SK-N-MC (cell line): ENCODE data around the gene SLC29A1.
A peak's percentile ranks its signal among the peaks of the same experiment; 100 is the strongest.

Experiments
- DNase-seq: peaks from one replicate; pipeline ENCODE4 v3.0.0-alpha.2; 2011; ENCODE audit warnings: low read depth, low spot score
- H3K27ac ChIP-seq: fragments of 200-600 bp; sonication (generic); 2 replicates; pipeline ENCODE4 v1.5.1; 2016; ENCODE audit warnings: mixed run types
- H3K36me3 ChIP-seq: fragments of 200-600 bp; sonication (generic); 2 replicates; pipeline ENCODE4 v1.6.1; 2017; ENCODE audit warnings: antibody characterized with exemption, low read length, mixed read lengths; ENCODE audit not compliant: insufficient read depth
- H3K4me3 ChIP-seq: fragments of 200-600 bp; sonication (generic); 2 replicates; pipeline ENCODE4 v1.5.1; 2016
- H3K9ac ChIP-seq: fragments of 200-600 bp; sonication (generic); 2 replicates; pipeline ENCODE4 v1.8.0; 2017; ENCODE audit warnings: mixed run types, mixed read lengths; ENCODE audit not compliant: insufficient read length
- H3K9me3 ChIP-seq: fragments of 200-600 bp; sonication (generic); 2 replicates; pipeline ENCODE4 v1.6.1; 2017; ENCODE audit warnings: low read depth, mild to moderate bottlenecking, antibody characterized with exemption, low read length, moderate library complexity, mixed read lengths
- EZH2 ChIP-seq: fragments of 200-600 bp; sonication (generic); IDR thresholded peaks from one replicate; pipeline ENCODE4 v1.6.1; 2017; ENCODE audit warnings: antibody characterized with exemption
- FOXP2 ChIP-seq: optimal IDR thresholded peaks from 2 replicates; pipeline ENCODE3; 2011; ENCODE audit warnings: mild to moderate bottlenecking, moderate library complexity; ENCODE audit not compliant: insufficient read depth; ENCODE audit errors: extremely low read length, control extremely low read depth
- POLR2AphosphoS5 ChIP-seq: IDR thresholded peaks from 2 replicates; pipeline ENCODE4 v1.6.1; 2012; ENCODE audit warnings: mild to moderate bottlenecking, low read depth, low read length, borderline replicate concordance

The SLC29A1 gene

DNA sequence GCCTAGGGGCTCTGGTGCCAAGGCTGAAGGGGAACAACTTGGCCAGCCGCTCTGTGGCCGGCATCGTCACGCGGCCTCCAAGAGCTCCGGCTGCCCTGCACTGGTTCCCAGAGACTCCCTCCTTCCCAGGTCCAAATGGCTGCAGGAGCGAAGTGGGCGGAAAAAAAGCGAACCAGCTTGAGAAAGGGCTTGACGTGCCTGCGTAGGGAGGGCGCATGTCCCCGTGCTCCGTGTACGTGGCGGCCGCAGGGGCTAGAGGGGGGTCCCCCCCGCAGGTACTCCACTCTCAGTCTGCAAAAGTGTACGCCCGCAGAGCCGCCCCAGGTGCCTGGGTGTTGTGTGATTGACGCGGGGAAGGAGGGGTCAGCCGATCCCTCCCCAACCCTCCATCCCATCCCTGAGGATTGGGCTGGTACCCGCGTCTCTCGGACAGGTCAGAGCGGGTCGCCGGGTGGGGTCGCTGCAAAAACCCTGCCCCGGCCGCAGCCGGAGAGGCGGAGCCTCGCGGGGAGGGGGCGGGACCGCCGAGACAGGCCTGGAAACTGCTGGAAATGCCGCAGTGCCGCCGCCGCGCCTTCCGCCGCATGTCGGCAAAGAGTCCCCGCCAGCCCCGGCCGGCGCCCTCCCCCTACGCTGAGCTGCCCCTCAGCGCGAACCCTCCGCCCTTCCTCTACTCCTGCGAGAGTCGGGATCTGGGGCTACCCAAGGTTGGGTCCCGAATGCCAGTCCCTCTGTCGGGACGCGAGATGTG is 22.7 kb downstream of the SLC29A1 start:
- TF ChIP-seq EZH2 (no peak), FOXP2 (no peak), POLR2AphosphoS5 (no peak)
- Histone ChIP-seq H3K4me3 (peak overlapping the region; percentile 100), H3K36me3 (peaks cover 35% of the 10 kb centered on the region), H3K9ac (peak overlapping the region; percentile 100), H3K9me3 (no peaks in the 10 kb centered on the region), H3K27ac (0 out of 2 replicates have a peak overlapping the region, but pooled peaks have one; percentile 52)
- DNase-seq, result no peak

DNA sequence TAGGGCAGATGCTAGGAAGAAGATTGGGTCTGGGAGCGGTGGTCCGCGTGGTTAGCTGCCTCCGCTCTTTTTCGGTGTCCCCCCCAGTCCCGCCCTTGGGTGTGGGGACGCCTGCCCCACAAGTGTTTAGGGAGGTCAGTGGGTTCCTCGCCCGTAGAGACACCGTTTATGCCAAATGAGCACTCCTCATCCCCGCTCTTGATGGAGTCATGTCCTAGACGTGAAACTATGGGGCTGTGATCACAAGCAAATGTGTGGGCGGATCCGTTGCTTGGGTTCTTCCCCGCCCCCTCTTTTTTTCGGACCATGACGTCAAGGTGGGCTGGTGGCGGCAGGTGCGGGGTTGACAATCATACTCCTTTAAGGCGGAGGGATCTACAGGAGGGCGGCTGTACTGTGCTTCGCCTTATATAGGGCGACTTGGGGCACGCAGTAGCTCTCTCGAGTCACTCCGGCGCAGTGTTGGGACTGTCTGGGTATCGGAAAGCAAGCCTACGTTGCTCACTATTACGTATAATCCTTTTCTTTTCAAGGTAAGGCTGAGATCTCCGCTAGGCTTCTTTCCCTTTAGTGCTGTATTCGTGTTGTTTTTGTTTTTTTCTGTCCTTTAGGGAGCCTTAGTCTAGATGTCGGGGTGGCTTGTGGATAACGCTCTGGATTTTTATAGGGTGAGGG is 23.4 kb downstream of the SLC29A1 start, which contains the start of gene HSP90AB1:
TSS of gene HSP90AB1 (plus strand) at position 439 of the 675 bp plus-strand sequence. CDS start 1,529 bp downstream, outside the sequence.
- Histone ChIP-seq H3K4me3 (peak within 1 kb of the TSS; percentile 100), H3K9ac (peak within 1 kb of the TSS; percentile 100)

GRCh38 chr6:44247338-44248302 is 24.2 kb downstream of the SLC29A1 start:
- TF ChIP-seq FOXP2, result no peak
- peak overlapping the region; percentile 89 for H3K27ac ChIP-seq
- no peaks in the 10 kb centered on the region for H3K9me3 ChIP-seq
- peak overlapping the region; percentile 100 for H3K9ac ChIP-seq
- peaks cover 50% of the 10 kb centered on the region for H3K36me3 ChIP-seq
- no peak for DNase-seq
- H3K4me3 ChIP-seq, result peak overlapping the region; percentile 100

More for the DNA sequence above, 23.4 kb downstream of the SLC29A1 start, which contains the start of gene HSP90AB1:
- peak within 1 kb of the TSS; percentile 89 for H3K27ac ChIP-seq
- peaks cover 42% of the 10 kb centered on the region for H3K36me3 ChIP-seq
- peak; percentile 96 for DNase-seq
- no peaks in the 10 kb centered on the region for H3K9me3 ChIP-seq
- peak; percentile 100 for TF ChIP-seq POLR2AphosphoS5
- no peak for TF ChIP-seq EZH2
- TF ChIP-seq FOXP2, result no peak

- H3K9me3 ChIP-seq, result no peaks in the 10 kb centered on the region
- peak overlapping the region; percentile 100 for H3K9ac ChIP-seq
- peak overlapping the region; percentile 100 for H3K4me3 ChIP-seq
- peak overlapping the region; percentile 89; the same call in 1 of the 2 replicates for H3K27ac ChIP-seq
- H3K36me3 ChIP-seq, result peaks cover 60% of the 10 kb centered on the region
- DNase-seq, result no peak
- TF ChIP-seq POLR2AphosphoS5, result no peak
- TF ChIP-seq EZH2, result no peak
- no peak for TF ChIP-seq FOXP2
Measured at GRCh38 chr6:44248579-44248978, 25.2 kb downstream of the SLC29A1 start.

DNA sequence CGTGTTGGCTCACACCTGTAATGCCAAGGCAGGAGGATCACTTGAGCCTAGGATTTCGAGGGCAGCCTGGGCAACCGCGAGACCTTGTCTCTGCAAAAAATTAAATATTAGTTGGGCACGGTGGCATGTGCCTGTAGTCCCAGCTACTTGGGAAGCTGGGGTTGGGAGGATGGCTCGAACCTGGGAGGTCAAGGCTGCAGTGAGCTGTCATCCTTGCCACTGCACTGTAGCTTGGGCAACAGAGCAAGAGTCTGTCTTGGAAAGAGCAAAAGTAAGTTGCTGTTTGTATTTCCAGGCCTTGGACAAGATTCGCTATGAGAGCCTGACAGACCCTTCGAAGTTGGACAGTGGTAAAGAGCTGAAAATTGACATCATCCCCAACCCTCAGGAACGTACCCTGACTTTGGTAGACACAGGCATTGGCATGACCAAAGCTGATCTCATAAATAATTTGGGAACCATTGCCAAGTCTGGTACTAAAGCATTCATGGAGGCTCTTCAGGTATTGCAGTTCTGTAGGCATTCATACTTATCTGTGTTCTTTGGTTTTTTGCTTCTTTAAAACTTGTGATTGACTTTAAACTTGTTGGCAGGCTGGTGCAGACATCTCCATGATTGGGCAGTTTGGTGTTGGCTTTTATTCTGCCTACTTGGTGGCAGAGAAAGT is 25.8 kb downstream of the SLC29A1 start:
- Histone ChIP-seq H3K9me3 (no peaks in the 10 kb centered on the region), H3K4me3 (peak overlapping the region; percentile 100), H3K27ac (peak overlapping the region; percentile 89; the same call in 1 of the 2 replicates), H3K36me3 (peaks cover 66% of the 10 kb centered on the region), H3K9ac (peak overlapping the region; percentile 100)
- no peak for TF ChIP-seq POLR2AphosphoS5
- no peak for TF ChIP-seq EZH2
- no peak for TF ChIP-seq FOXP2
- no peak for DNase-seq

- TF ChIP-seq POLR2AphosphoS5 (peak; percentile 8; the same call in 1 of the 2 replicates), EZH2 (no peak)
- Histone ChIP-seq H3K9me3 (no peaks in the 10 kb centered on the region), H3K27ac (peak overlapping the region; percentile 89), H3K36me3 (peaks cover 76% of the 10 kb centered on the region), H3K9ac (peak overlapping the region; percentile 100), H3K4me3 (no peak overlapping the region)
- no peak for DNase-seq
Measured at GRCh38 chr6:44250067-44250717, 26.8 kb downstream of the SLC29A1 start.

DNA sequence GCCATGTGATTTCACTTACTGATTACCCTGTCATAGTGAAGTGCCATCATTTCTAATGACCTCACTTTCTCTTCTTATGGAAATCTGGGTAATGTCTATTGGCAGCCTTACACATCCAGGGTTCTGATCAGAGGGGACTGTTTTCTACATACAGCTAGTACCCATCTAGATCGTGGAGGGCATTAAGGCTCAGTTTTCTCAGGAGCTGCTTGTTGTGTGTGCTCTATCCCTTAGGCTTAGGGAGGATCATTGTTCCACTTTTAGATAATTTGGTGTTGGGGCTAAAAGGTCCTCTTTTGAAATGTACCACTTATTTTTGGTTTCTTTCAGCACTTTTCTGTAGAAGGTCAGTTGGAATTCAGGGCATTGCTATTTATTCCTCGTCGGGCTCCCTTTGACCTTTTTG is 27.3 kb downstream of the SLC29A1 start:
- Histone ChIP-seq H3K9ac (no peak overlapping the region), H3K4me3 (no peak overlapping the region), H3K27ac (0 out of 2 replicates have a peak overlapping the region, but pooled peaks have one; percentile 26), H3K9me3 (no peaks in the 10 kb centered on the region), H3K36me3 (peaks cover 77% of the 10 kb centered on the region)
- TF ChIP-seq EZH2, result no peak
- TF ChIP-seq POLR2AphosphoS5, result no peak; the same call in 1 of the 2 replicates
- TF ChIP-seq FOXP2, result no peak
- no peak for DNase-seq
